WTC11 (cell line): ENCODE data around the gene COX7A2. TPM values are rescaled to one million over a fixed set of nuclear protein-coding genes. Genes with fewer than 3 reads are reported as not detected.

Experiments
- AFF4 ChIP-seq: sonication (generic); formaldehyde crosslinking; IDR thresholded peaks from 2 replicates; pipeline ENCODE4 v1.8.1; 2023; ENCODE audit warnings: mild to moderate bottlenecking, missing genetic modification reagents, borderline replicate concordance
- CBFB ChIP-seq: sonication (generic); formaldehyde crosslinking; IDR thresholded peaks from 2 replicates; pipeline ENCODE4 v1.8.1; 2022; ENCODE audit warnings: mild to moderate bottlenecking, low read depth, missing genetic modification reagents
- E2F4 ChIP-seq: sonication (generic); formaldehyde crosslinking; IDR thresholded peaks from 2 replicates; pipeline ENCODE4 v1.8.1; 2022; ENCODE audit warnings: low read depth, mild to moderate bottlenecking, moderate library complexity, missing genetic modification reagents, borderline replicate concordance
- HMGXB4 ChIP-seq: sonication (generic); formaldehyde crosslinking; IDR thresholded peaks from 2 replicates; pipeline ENCODE4 v1.8.1; 2023; ENCODE audit warnings: mild to moderate bottlenecking, moderate library complexity, missing genetic modification reagents
- JAZF1 ChIP-seq: fragments of 250-450 bp; sonication (Bioruptor Pico); IDR thresholded peaks from 2 replicates; pipeline ENCODE4 v1.9.0; 2021; ENCODE audit warnings: moderate library complexity, mild to moderate bottlenecking, inconsistent platforms
- KAT7 ChIP-seq: sonication (generic); formaldehyde crosslinking; IDR thresholded peaks from 2 replicates; pipeline ENCODE4 v1.8.1; 2023; ENCODE audit warnings: missing genetic modification reagents, mild to moderate bottlenecking, borderline replicate concordance
- MLX ChIP-seq: sonication (generic); formaldehyde crosslinking; IDR thresholded peaks from 2 replicates; pipeline ENCODE4 v1.8.1; 2023; ENCODE audit warnings: mild to moderate bottlenecking, missing genetic modification reagents, moderate library complexity
- MYBL2 ChIP-seq: sonication (generic); formaldehyde crosslinking; IDR thresholded peaks from 2 replicates; pipeline ENCODE4 v1.8.1; 2023; ENCODE audit warnings: mild to moderate bottlenecking, moderate library complexity, missing genetic modification reagents
- NFE2L1 ChIP-seq: sonication (generic); formaldehyde crosslinking; IDR thresholded peaks from 2 replicates; pipeline ENCODE4 v1.8.1; 2023; ENCODE audit warnings: missing genetic modification reagents
- NR1H2 ChIP-seq: sonication (generic); formaldehyde crosslinking; IDR thresholded peaks from 2 replicates; pipeline ENCODE4 v1.9.0; 2021; ENCODE audit warnings: mild to moderate bottlenecking, moderate library complexity, missing genetic modification reagents
- TEAD1 ChIP-seq: sonication (generic); formaldehyde crosslinking; IDR thresholded peaks from 2 replicates; pipeline ENCODE4 v1.8.0; 2022; ENCODE audit warnings: mild to moderate bottlenecking, missing genetic modification reagents
- TEAD4 ChIP-seq: sonication (generic); formaldehyde crosslinking; IDR thresholded peaks from 2 replicates; pipeline ENCODE4 v1.8.0; 2022; ENCODE audit warnings: mild to moderate bottlenecking, missing genetic modification reagents
- ZBTB21 ChIP-seq: sonication (generic); formaldehyde crosslinking; IDR thresholded peaks from 2 replicates; pipeline ENCODE4 v1.8.1; 2023; ENCODE audit warnings: mild to moderate bottlenecking, missing genetic modification reagents, borderline replicate concordance
- ZNF263 ChIP-seq: sonication (generic); formaldehyde crosslinking; IDR thresholded peaks from 2 replicates; pipeline ENCODE4 v1.8.1; 2022; ENCODE audit warnings: low read depth, mild to moderate bottlenecking, moderate library complexity, missing genetic modification reagents
- ZNF416 ChIP-seq: fragments of 250-450 bp; sonication (Bioruptor Pico); IDR thresholded peaks from 2 replicates; pipeline ENCODE4 v1.9.0; 2021; ENCODE audit warnings: mild to moderate bottlenecking, inconsistent platforms
- total RNA-seq: library from RNA; stranded (reverse); gene quantifications from 3 replicates; pipeline ENCODE4 v1.2.3, GENCODE V29; 2021
- TF ChIP-seq, protein P1 (sequence below): fragments of 250-450 bp; sonication (Bioruptor Pico); IDR thresholded peaks from 2 replicates; pipeline ENCODE4 v1.9.0; 2021; ENCODE audit warnings: moderate library complexity, mild to moderate bottlenecking, inconsistent platforms, borderline replicate concordance
- TF ChIP-seq, protein P2 (sequence below): sonication (generic); formaldehyde crosslinking; IDR thresholded peaks from 2 replicates; pipeline ENCODE4 v1.8.0; 2022; ENCODE audit warnings: missing genetic modification reagents
- TF ChIP-seq, protein P3 (sequence below): sonication (generic); formaldehyde crosslinking; IDR thresholded peaks from 2 replicates; pipeline ENCODE4 v1.8.0; 2023; ENCODE audit warnings: missing genetic modification reagents
- TF ChIP-seq, protein P4 (sequence below): fragments of 250-450 bp; sonication (Bioruptor Pico); IDR thresholded peaks from 2 replicates; pipeline ENCODE4 v1.9.0; 2021; ENCODE audit warnings: mild to moderate bottlenecking
- TF ChIP-seq, protein P5 (sequence below): sonication (generic); formaldehyde crosslinking; IDR thresholded peaks from 2 replicates; pipeline ENCODE4 v1.8.1; 2022; ENCODE audit warnings: low read depth, missing genetic modification reagents, borderline replicate concordance

The COX7A2 gene
- total RNA-seq, 1 experiment from 2014 or later = 472 TPM

- TF ChIP-seq MLX (CRISPR knock-in tag) (no peak), KAT7 (peak; percentile 83; the same call in 1 of the 2 replicates), E2F4 (no peak), HMGXB4 (CRISPR knock-in tag) (no peak), TEAD1 (CRISPR knock-in tag) (no peak; the same call in none of the 2 replicates), AFF4 (CRISPR knock-in tag) (no peak), JAZF1 (CRISPR knock-in tag) (no peak), ZNF263 (CRISPR knock-in tag) (no peak), NR1H2 (no peak), ZBTB21 (CRISPR knock-in tag) (peak; percentile 81), TEAD4 (CRISPR knock-in tag) (no peak), NFE2L1 (CRISPR knock-in tag) (0 out of 2 replicates have a peak, but pooled peaks have one; percentile 49), ZNF416 (no peak), CBFB (CRISPR knock-in tag) (no peak), MYBL2 (CRISPR knock-in tag) (peak; percentile 75; the same call in 1 of the 2 replicates)
- TF ChIP-seq, protein P1, sequence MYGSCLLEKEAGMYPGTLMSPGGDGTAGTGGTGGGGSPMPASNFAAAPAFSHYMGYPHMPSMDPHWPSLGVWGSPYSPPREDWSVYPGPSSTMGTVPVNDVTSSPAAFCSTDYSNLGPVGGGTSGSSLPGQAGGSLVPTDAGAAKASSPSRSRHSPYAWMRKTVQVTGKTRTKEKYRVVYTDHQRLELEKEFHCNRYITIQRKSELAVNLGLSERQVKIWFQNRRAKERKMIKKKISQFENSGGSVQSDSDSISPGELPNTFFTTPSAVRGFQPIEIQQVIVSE (CRISPR knock-in tag) = no peak
- TF ChIP-seq, protein P2, sequence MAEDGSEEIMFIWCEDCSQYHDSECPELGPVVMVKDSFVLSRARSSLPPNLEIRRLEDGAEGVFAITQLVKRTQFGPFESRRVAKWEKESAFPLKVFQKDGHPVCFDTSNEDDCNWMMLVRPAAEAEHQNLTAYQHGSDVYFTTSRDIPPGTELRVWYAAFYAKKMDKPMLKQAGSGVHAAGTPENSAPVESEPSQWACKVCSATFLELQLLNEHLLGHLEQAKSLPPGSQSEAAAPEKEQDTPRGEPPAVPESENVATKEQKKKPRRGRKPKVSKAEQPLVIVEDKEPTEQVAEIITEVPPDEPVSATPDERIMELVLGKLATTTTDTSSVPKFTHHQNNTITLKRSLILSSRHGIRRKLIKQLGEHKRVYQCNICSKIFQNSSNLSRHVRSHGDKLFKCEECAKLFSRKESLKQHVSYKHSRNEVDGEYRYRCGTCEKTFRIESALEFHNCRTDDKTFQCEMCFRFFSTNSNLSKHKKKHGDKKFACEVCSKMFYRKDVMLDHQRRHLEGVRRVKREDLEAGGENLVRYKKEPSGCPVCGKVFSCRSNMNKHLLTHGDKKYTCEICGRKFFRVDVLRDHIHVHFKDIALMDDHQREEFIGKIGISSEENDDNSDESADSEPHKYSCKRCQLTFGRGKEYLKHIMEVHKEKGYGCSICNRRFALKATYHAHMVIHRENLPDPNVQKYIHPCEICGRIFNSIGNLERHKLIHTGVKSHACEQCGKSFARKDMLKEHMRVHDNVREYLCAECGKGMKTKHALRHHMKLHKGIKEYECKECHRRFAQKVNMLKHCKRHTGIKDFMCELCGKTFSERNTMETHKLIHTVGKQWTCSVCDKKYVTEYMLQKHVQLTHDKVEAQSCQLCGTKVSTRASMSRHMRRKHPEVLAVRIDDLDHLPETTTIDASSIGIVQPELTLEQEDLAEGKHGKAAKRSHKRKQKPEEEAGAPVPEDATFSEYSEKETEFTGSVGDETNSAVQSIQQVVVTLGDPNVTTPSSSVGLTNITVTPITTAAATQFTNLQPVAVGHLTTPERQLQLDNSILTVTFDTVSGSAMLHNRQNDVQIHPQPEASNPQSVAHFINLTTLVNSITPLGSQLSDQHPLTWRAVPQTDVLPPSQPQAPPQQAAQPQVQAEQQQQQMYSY (CRISPR knock-in tag) = no peak
- TF ChIP-seq, protein P3, sequence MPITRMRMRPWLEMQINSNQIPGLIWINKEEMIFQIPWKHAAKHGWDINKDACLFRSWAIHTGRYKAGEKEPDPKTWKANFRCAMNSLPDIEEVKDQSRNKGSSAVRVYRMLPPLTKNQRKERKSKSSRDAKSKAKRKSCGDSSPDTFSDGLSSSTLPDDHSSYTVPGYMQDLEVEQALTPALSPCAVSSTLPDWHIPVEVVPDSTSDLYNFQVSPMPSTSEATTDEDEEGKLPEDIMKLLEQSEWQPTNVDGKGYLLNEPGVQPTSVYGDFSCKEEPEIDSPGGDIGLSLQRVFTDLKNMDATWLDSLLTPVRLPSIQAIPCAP (CRISPR knock-in tag) = no peak
- TF ChIP-seq, protein P4, sequence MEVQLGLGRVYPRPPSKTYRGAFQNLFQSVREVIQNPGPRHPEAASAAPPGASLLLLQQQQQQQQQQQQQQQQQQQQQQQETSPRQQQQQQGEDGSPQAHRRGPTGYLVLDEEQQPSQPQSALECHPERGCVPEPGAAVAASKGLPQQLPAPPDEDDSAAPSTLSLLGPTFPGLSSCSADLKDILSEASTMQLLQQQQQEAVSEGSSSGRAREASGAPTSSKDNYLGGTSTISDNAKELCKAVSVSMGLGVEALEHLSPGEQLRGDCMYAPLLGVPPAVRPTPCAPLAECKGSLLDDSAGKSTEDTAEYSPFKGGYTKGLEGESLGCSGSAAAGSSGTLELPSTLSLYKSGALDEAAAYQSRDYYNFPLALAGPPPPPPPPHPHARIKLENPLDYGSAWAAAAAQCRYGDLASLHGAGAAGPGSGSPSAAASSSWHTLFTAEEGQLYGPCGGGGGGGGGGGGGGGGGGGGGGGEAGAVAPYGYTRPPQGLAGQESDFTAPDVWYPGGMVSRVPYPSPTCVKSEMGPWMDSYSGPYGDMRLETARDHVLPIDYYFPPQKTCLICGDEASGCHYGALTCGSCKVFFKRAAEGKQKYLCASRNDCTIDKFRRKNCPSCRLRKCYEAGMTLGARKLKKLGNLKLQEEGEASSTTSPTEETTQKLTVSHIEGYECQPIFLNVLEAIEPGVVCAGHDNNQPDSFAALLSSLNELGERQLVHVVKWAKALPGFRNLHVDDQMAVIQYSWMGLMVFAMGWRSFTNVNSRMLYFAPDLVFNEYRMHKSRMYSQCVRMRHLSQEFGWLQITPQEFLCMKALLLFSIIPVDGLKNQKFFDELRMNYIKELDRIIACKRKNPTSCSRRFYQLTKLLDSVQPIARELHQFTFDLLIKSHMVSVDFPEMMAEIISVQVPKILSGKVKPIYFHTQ = no peak
- TF ChIP-seq, protein P5, sequence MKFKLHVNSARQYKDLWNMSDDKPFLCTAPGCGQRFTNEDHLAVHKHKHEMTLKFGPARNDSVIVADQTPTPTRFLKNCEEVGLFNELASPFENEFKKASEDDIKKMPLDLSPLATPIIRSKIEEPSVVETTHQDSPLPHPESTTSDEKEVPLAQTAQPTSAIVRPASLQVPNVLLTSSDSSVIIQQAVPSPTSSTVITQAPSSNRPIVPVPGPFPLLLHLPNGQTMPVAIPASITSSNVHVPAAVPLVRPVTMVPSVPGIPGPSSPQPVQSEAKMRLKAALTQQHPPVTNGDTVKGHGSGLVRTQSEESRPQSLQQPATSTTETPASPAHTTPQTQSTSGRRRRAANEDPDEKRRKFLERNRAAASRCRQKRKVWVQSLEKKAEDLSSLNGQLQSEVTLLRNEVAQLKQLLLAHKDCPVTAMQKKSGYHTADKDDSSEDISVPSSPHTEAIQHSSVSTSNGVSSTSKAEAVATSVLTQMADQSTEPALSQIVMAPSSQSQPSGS (CRISPR knock-in tag) = no peak
Observed at GRCh38 chr6:75243333-75244062, at the start of gene COX7A2 (continued).
